HepG2 (cell line): ENCODE data around the gene TMED9. TPM values are rescaled to one million over a fixed set of nuclear protein-coding genes. Genes with fewer than 3 reads are reported as not detected.

Source experiments
- KAT8 ChIP-seq: IDR thresholded peaks from 2 replicates; pipeline ENCODE4 v1.6.1; 2016; ENCODE audit warnings: missing genetic modification reagents, missing compliant biosample characterization
- LCORL ChIP-seq, 2 experiments: fragments of 450-650 bp in 1 of 2; sonication (generic) in 1 of 2; formaldehyde crosslinking in 1 of 2; IDR thresholded peaks; 2 replicates each; pipeline versions ENCODE4 v1.5.0 to v1.6.1; 2017 to 2020; ENCODE audit warnings: antibody characterized with exemption in 1 of 2, missing genetic modification reagents in 1 of 2
- MAF1 ChIP-seq: sonication (generic); formaldehyde crosslinking; IDR thresholded peaks from 2 replicates; pipeline ENCODE4 v1.5.0; 2020; ENCODE audit warnings: missing genetic modification reagents, borderline replicate concordance
- SMAD1 ChIP-seq: sonication (generic); formaldehyde crosslinking; IDR thresholded peaks from 2 replicates; pipeline ENCODE4 v1.4.0; 2020; ENCODE audit warnings: missing genetic modification reagents, low read depth, mild to moderate bottlenecking, borderline replicate concordance
- ZBTB25 ChIP-seq: IDR thresholded peaks from 2 replicates; pipeline ENCODE4 v1.6.1; 2018; ENCODE audit warnings: missing genetic modification reagents
- ZBTB40 ChIP-seq, 2 experiments: fragments of 450-650 bp in 1 of 2; sonication (generic) in 1 of 2; formaldehyde crosslinking in 1 of 2; IDR thresholded peaks; 2 replicates each; pipeline versions ENCODE4 v1.6.1 to v1.8.0; 2016 to 2022; ENCODE audit warnings: antibody characterized with exemption in 1 of 2, mild to moderate bottlenecking in 1 of 2, missing genetic modification reagents in 1 of 2
- ZNF414 ChIP-seq: sonication (generic); formaldehyde crosslinking; IDR thresholded peaks from 2 replicates; pipeline ENCODE4 v1.5.0; 2020; ENCODE audit warnings: missing genetic modification reagents
- ZNF598 ChIP-seq: sonication (generic); formaldehyde crosslinking; IDR thresholded peaks from 2 replicates; pipeline ENCODE4 v1.5.1; 2020; ENCODE audit warnings: mild to moderate bottlenecking, missing genetic modification reagents, borderline replicate concordance
- polyA plus RNA-seq, 8 experiments: library from polyadenylated mRNA; depleted of rRNA in 3 of 8; stranded (reverse) in 7 of 8; unstranded in 1 of 8; fragments of >200 nt; fragmentation: Illumina TruSeq in 4 of 8; extraction: Trizol in 4 of 8; gene quantifications; 2 replicates each; pipeline versions ENCODE4 v1.2.1 to v1.2.3, GENCODE V29; 2011 to 2016; ENCODE audit warnings: low read depth in 4 of 8, missing spikeins in 1 of 8, mixed read lengths in 1 of 8; ENCODE audit not compliant: insufficient read depth in 1 of 8
- total RNA-seq, 5 experiments: library from RNA; depleted of rRNA; stranded (reverse); fragments of >200 nt; fragmentation: Illumina TruSeq; extraction: Trizol; gene quantifications; 2 replicates each; pipeline ENCODE4 v1.2.3, GENCODE V29; 2016; ENCODE audit warnings: low read depth in 1 of 5
- TF ChIP-seq, protein P1 (sequence below): sonication (generic); formaldehyde crosslinking; IDR thresholded peaks from 2 replicates; pipeline ENCODE4 v1.4.0; 2020; ENCODE audit warnings: missing genetic modification reagents

Gene TMED9
- total and polyA plus RNA-seq, 2 of the 13 experiments (the other 11 are each of a cell fraction or from before 2014, with no cell fraction given) = 161 to 350 TPM

- TF ChIP-seq SMAD1 = no peak
- peak; percentile 89; the same call in 1 of the 2 replicates for TF ChIP-seq ZBTB25 (CRISPR knock-in tag)
- TF ChIP-seq, protein P1, sequence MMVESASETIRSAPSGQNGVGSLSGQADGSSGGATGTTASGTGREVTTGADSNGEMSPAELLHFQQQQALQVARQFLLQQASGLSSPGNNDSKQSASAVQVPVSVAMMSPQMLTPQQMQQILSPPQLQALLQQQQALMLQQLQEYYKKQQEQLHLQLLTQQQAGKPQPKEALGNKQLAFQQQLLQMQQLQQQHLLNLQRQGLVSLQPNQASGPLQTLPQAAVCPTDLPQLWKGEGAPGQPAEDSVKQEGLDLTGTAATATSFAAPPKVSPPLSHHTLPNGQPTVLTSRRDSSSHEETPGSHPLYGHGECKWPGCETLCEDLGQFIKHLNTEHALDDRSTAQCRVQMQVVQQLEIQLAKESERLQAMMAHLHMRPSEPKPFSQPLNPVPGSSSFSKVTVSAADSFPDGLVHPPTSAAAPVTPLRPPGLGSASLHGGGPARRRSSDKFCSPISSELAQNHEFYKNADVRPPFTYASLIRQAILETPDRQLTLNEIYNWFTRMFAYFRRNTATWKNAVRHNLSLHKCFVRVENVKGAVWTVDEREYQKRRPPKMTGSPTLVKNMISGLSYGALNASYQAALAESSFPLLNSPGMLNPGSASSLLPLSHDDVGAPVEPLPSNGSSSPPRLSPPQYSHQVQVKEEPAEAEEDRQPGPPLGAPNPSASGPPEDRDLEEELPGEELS (CRISPR knock-in tag) = peak; percentile 53; the same call in 1 of the 2 replicates
- 0 out of 2 replicates have a peak, but pooled peaks have one; percentile 25 for TF ChIP-seq ZNF414 (CRISPR knock-in tag)
- TF ChIP-seq KAT8 (CRISPR knock-in tag) = peak; percentile 81
- no peak for TF ChIP-seq ZBTB40 (IDR thresholded peaks at IDR 0.05)
- TF ChIP-seq ZBTB40 (CRISPR knock-in tag; IDR thresholded peaks at IDR 0.05) = peak; percentile 50; the same call in 1 of the 2 replicates
- TF ChIP-seq MAF1 = peak; percentile 79; the same call in 1 of the 2 replicates
- TF ChIP-seq ZNF598 (CRISPR knock-in tag) = 0 out of 2 replicates have a peak, but pooled peaks have one; percentile 35
- no peak for TF ChIP-seq LCORL (IDR thresholded peaks at IDR 0.05)
- TF ChIP-seq LCORL (CRISPR knock-in tag; IDR thresholded peaks at IDR 0.05) = peak; percentile 44; the same call in 1 of the 2 replicates
These were observed 37.4 kb upstream of the TMED9 start, which contains the start of gene FAM193B (continued) for GRCh38 chr5:177554474-177555111.
